ENCODE results near the gene DISC1.

Gene DISC1

GRCh38 chr1:231750818-231751362 lies 124.3 kb downstream of the DISC1 start:
- no peak for TF ChIP-seq REST (IDR thresholded peaks at IDR 0.05; ENCODE audit: low read depth)
- TF ChIP-seq TAF1 (IDR thresholded peaks at IDR 0.05; ENCODE audit: low read depth), result no peak
- no peak for TF ChIP-seq RAD21 (IDR thresholded peaks at IDR 0.05; ENCODE audit: low read depth)
- no peak for TF ChIP-seq CEBPB (IDR thresholded peaks at IDR 0.05)
- TF ChIP-seq EGR1 (IDR thresholded peaks at IDR 0.05), result no peak
- TF ChIP-seq MAX (IDR thresholded peaks at IDR 0.05), result no peak
- no peak for TF ChIP-seq ZBTB7A (IDR thresholded peaks at IDR 0.05; ENCODE audit: low read depth)
- TF ChIP-seq EP300 (IDR thresholded peaks at IDR 0.05; ENCODE audit: borderline replicate concordance), result no peak
- no peak for TF ChIP-seq TCF12 (IDR thresholded peaks at IDR 0.05; ENCODE audit: low read depth)
- no peak for TF ChIP-seq USF1 (IDR thresholded peaks at IDR 0.05)
- TF ChIP-seq YY1 (IDR thresholded peaks at IDR 0.05; ENCODE audit: low read depth), result no peak
- TF ChIP-seq TEAD4 (IDR thresholded peaks at IDR 0.05), result no peak
- no peak for TF ChIP-seq FOXM1 (IDR thresholded peaks at IDR 0.05; ENCODE audit: borderline replicate concordance, low read depth)
- TF ChIP-seq NFIC (IDR thresholded peaks at IDR 0.05), result no peak

GRCh38 chr1:231751415-231751814 lies 124.8 kb downstream of the DISC1 start:
- no peak for TF ChIP-seq REST (IDR thresholded peaks at IDR 0.05; ENCODE audit: low read depth)
- TF ChIP-seq EGR1 (IDR thresholded peaks at IDR 0.05), result no peak
- no peak for TF ChIP-seq TAF1 (IDR thresholded peaks at IDR 0.05; ENCODE audit: low read depth)
- TF ChIP-seq ZBTB7A (IDR thresholded peaks at IDR 0.05; ENCODE audit: low read depth), result no peak
- TF ChIP-seq TCF12 (IDR thresholded peaks at IDR 0.05; ENCODE audit: low read depth), result no peak
- TF ChIP-seq USF1 (IDR thresholded peaks at IDR 0.05), result no peak
- TF ChIP-seq YY1 (IDR thresholded peaks at IDR 0.05; ENCODE audit: low read depth), result no peak

- no peak for TF ChIP-seq ZBTB7A (IDR thresholded peaks at IDR 0.05; ENCODE audit: low read depth)
- TF ChIP-seq FOXM1 (IDR thresholded peaks at IDR 0.05; ENCODE audit: borderline replicate concordance, low read depth), result no peak
- TF ChIP-seq EGR1 (IDR thresholded peaks at IDR 0.05), result no peak
- TF ChIP-seq CREB1 (IDR thresholded peaks at IDR 0.05; ENCODE audit: low read depth), result no peak
- no peak for TF ChIP-seq RAD21 (IDR thresholded peaks at IDR 0.05; ENCODE audit: low read depth)
- TF ChIP-seq REST (IDR thresholded peaks at IDR 0.05; ENCODE audit: low read depth), result no peak
- no peak for TF ChIP-seq MAX (IDR thresholded peaks at IDR 0.05)
- no peak for TF ChIP-seq CEBPB (IDR thresholded peaks at IDR 0.05)
- no peak for TF ChIP-seq USF1 (IDR thresholded peaks at IDR 0.05)
- TF ChIP-seq EP300 (IDR thresholded peaks at IDR 0.05; ENCODE audit: borderline replicate concordance), result no peak
- no peak for TF ChIP-seq TCF12 (IDR thresholded peaks at IDR 0.05; ENCODE audit: low read depth)
- TF ChIP-seq YY1 (IDR thresholded peaks at IDR 0.05; ENCODE audit: low read depth), result no peak
- TF ChIP-seq TEAD4 (IDR thresholded peaks at IDR 0.05), result no peak
- TF ChIP-seq NFIC (IDR thresholded peaks at IDR 0.05), result no peak
- no peak for TF ChIP-seq TAF1 (IDR thresholded peaks at IDR 0.05; ENCODE audit: low read depth)
These were observed 126.7 kb downstream of the DISC1 start for GRCh38 chr1:231753313-231753712.

- TF ChIP-seq EP300 (IDR thresholded peaks at IDR 0.05; ENCODE audit: borderline replicate concordance), result no peak
- no peak for TF ChIP-seq FOXM1 (IDR thresholded peaks at IDR 0.05; ENCODE audit: borderline replicate concordance, low read depth)
- TF ChIP-seq EGR1 (IDR thresholded peaks at IDR 0.05), result no peak
- no peak for TF ChIP-seq RAD21 (IDR thresholded peaks at IDR 0.05; ENCODE audit: low read depth)
These were observed 130.5 kb downstream of the DISC1 start for GRCh38 chr1:231757101-231757404.

Data from Ishikawa (cell line).